Bronchial epithelial cell (primary cell): ENCODE measurements around the gene DNAJC4. TPM values are rescaled to one million over a fixed set of nuclear protein-coding genes. Genes with fewer than 3 reads are reported as not detected.

Source experiments
- DNase-seq: peaks from one replicate; pipeline ENCODE4 v3.0.0-alpha.2; 2010; ENCODE audit warnings: low read depth
- FAIRE-seq: peaks from 2 replicates; lab custom pipeline; 2011; peaks lifted over from hg19 to GRCh38; lab: Jason Lieb, UNC
- H3K27me3 ChIP-seq: 2 replicates; pipeline ENCODE4 v1.5.1; 2011; ENCODE audit warnings: low read length; ENCODE audit not compliant: control insufficient read depth, insufficient read depth
- H3K36me3 ChIP-seq: 2 replicates; pipeline ENCODE4 v1.5.1; 2011; ENCODE audit warnings: low read length; ENCODE audit not compliant: control insufficient read depth, insufficient read depth
- H3K4me3 ChIP-seq: 2 replicates; pipeline ENCODE4 v1.5.1; 2011; ENCODE audit warnings: mild to moderate bottlenecking, low read depth, low read length, control low read depth
- CTCF ChIP-seq: IDR thresholded peaks from 2 replicates; pipeline ENCODE4 v1.5.1; 2011; ENCODE audit warnings: mild to moderate bottlenecking, moderate library complexity, low read length, control low read depth, inconsistent platforms; ENCODE audit not compliant: insufficient read depth, severe bottlenecking
- total RNA-seq: library from RNA; depleted of rRNA; stranded (reverse); fragments of >200 nt; gene quantifications from 2 replicates; pipeline ENCODE4 v1.2.1, GENCODE V29; 2014

DNAJC4 gene
- total RNA-seq, 1 donor from 2014 or later = 3.4 TPM

DNA sequence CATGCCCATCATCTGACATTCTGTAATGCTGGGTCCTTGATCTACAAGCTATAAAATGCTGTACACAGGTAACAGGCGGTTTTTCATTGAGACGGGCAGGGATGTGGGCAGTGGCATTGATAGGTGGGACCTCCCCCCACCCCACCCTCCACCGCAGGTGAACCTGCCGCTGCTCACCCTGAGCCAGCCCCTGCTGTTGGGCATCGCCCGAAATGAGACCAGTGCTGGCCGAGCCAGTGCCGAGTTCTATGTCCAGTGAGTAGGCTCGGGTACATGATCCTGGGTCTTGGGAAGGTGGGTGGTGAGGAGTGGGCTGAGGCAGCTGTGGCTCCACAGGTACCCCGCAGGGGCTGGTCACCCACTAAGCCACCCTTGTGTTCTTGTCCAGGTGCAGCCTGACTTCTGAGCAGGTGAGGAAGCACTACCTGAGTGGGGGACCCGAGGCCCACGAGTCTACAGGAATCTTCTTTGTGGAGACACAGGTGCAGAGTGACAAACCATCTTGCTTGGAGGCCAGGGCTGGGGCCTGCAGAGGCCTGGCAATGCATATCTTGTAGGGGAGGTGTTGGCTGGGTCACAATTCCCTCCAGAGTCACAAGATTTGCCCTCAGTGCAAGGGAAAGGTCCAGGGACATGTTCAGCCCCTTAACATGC, 1.1 kb upstream of the DNAJC4 start:
- no peak for FAIRE-seq
- peaks cover 1% of the 10 kb centered on the region for H3K36me3 ChIP-seq
- TF ChIP-seq CTCF = no peak
- no peaks in the 10 kb centered on the region for H3K27me3 ChIP-seq
- DNase-seq = no peak
- H3K4me3 ChIP-seq = no peak overlapping the region

- Histone ChIP-seq H3K27me3 (no peaks in the 10 kb centered on the region), H3K4me3 (peak overlapping the region; percentile 86), H3K36me3 (no peaks in the 10 kb centered on the region)
- no peak for TF ChIP-seq CTCF
- no peak for DNase-seq
- no peak for FAIRE-seq
Measured at GRCh38 chr11:64229744-64230170, 591 bp upstream of the DNAJC4 start.

- Histone ChIP-seq H3K27me3 (no peaks in the 10 kb centered on the region), H3K36me3 (no peaks in the 10 kb centered on the region), H3K4me3 (peak overlapping the region; percentile 86)
- no peak for TF ChIP-seq CTCF
- no peak for FAIRE-seq
- DNase-seq = no peak
Measured at GRCh38 chr11:64230985-64231365, 627 bp downstream of the DNAJC4 start.

DNA sequence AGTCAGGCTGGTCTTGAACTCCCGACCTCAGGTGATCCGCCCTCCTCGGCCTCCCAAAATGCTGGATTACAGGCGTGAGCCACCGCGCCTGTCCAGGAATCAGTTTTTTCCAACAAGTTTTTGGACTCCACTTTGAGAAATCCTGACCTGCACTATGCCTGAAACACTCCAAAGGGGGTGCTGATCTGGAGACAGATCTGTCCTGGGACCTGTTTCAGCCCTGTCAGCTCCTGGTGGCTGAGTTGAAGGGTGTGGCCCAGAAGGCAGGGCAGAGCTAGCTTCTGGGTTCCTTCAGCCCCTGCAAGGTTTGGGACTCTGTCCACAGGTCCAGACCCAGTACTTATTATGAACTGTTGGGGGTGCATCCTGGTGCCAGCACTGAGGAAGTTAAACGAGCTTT, 1.2 kb downstream of the DNAJC4 start:
- Histone ChIP-seq H3K36me3 (no peaks in the 10 kb centered on the region), H3K4me3 (no peak overlapping the region), H3K27me3 (no peaks in the 10 kb centered on the region)
- DNase-seq (no peak), FAIRE-seq (no peak)
- no peak for TF ChIP-seq CTCF

DNA sequence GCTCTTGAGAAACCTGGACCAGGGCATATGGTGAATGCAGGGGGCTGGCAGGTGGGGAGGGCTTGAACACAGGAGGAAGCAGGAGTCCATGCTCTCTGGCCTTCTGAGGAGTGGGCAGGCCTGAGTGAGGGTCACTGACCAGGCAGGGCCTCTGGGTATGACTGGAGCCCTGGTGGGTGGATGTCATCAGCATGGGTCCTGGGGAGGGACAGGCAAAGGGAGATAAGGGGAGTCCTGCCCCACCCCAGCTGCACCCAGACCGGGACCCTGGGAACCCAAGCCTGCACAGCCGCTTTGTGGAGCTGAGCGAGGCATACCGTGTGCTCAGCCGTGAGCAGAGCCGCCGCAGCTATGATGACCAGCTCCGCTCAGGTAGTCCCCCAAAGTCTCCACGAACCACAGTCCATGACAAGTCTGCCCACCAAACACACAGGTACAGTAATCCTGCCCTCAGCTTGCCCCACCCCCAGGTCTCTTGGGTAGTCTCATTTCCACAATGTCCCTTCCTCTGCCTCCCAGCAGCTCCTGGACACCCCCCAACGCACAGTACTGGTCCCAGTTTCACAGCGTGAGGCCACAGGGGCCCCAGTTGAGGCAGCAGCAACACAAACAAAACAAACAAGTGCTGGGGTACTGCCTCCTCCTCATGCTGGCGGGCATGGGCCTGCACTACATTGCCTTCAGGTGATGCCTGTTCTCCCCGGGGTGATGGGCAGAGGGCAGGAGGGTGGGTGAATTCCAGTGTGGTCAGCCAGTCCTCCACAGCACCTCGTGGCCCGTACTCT, 2.0 kb downstream of the DNAJC4 start:
- no peak for TF ChIP-seq CTCF
- no peak for DNase-seq
- H3K36me3 ChIP-seq = no peaks in the 10 kb centered on the region
- H3K4me3 ChIP-seq = no peak overlapping the region
- H3K27me3 ChIP-seq = no peaks in the 10 kb centered on the region
- no peak for FAIRE-seq
